T-helper 22 cell (primary cell): ENCODE data around the gene COMT.

Experiments
- DNase-seq: peaks from one replicate; pipeline ENCODE4 v3.0.0-alpha.2; 2020; ENCODE audit warnings: low read depth

The COMT gene

DNA sequence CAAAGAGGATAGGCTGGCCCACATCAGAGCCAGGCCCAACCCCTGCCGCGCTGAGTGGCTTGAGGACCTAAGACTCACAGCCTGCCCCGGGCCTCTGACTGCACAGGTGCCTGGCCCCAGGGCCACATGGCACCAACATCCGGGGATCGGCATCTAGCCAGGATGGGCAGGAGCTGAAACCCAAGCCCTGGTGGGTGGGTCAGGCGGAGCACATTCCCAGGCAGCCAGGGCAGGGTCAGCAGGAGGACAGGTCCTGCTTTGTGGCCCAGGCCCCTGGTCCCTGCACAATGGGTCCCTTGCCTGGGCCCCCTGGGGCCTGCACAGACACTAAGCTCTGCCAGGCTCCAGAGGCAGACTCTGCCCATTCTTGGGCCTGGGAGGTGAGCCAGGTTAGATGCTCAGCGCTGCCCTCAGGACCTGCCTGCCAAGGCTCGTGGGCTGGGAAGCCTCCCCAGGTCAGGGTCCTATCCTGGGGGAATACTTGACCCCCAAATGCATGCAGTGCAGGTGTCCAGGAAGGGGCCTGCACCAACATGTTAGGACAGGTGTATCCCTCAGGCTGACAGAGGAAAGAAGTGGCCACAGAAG is 41.5 kb downstream of the COMT start:
- DNase-seq, result no peak

DNA sequence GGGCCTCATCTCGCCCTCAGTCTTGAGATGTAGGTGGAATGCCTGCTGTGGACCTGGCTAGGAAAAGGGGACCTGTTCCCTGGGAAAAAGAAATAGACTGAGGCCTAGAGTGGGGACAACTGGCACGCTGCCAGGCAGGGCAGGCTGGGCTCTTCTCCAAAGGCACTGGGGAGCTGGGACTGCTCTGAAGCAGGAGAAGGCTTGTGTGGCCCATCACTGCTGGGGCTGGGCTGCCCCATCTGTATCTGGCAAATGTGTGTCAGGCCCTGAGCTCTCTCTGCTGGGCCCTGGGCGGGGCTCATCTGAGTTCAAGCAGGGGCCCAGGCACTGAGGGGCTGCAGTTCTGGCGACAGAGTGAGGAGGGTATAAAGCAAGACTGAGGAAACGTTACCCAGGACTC is 42.2 kb downstream of the COMT start:
- DNase-seq, result no peak

DNA sequence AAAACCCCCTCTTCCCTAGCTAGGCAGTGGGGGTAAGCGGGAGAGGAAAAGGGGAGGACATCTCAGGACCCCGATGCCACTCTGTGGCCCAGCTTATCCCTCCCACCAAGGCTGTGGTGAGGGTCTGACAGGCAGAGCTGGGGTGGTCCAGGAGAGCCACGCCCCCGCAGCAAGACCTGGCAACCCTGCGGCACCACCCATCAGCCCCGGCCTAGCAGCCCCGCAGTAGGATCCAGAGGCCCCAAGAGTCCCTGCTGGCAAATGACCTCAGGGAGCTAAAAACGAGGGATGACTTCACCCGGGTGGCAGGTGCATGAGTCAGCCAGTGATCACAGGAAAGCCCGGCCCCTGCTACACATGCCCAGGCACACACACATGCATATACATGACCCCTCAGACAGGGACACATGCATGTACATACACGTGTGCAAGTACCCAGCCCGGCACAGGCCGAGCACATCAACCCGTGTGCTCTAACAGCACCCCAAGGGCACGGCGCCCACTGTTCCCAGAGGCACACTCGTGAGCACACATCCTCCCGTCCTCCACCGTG is 42.7 kb downstream of the COMT start:
- DNase-seq, result no peak

DNA sequence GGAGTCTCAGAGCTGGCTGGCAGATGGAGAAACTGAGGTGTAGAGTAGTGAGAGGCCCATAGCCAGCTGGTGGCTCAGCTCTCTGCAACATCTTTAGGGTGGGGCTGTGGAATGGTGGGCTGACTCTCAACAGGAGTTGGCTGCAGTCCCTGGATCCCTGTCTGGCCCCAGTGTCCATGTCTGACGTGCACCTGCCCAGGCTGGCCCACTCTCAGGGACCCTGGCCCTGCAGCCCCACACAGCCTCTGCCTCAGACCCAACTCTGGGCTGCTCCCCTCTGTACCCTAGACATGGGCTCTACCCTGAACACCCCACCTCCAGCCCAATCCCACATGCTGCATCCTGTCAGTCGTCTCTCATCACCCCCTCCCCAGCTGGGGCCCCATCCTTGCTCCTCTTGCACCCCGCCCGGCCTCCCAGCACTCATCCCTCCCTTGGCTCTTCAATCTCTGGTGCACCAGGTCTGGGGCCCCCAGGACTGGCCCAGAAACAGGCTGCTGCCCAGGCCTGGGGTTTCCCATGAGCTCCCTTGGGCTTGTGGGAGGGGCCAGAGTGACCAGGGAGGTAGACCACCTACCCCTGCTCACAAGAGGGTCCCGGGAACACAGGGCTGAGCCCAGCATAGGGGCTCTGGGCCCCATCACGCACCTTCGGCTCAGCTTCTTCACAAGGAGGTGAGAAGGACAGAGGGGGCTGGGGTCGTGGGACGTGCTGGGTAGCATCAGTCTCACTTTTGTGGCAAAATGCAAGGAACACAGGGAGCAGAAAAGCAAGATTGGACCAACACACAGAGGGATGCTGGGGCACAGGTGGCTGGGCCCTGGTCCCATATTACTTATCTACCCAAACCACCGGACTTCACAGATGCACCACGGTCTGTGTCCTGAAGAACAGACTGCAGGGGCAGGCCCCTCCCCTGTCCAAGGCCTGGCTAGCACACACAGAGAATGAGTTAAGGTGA is 43.6 kb downstream of the COMT start:
- no peak for DNase-seq

DNA sequence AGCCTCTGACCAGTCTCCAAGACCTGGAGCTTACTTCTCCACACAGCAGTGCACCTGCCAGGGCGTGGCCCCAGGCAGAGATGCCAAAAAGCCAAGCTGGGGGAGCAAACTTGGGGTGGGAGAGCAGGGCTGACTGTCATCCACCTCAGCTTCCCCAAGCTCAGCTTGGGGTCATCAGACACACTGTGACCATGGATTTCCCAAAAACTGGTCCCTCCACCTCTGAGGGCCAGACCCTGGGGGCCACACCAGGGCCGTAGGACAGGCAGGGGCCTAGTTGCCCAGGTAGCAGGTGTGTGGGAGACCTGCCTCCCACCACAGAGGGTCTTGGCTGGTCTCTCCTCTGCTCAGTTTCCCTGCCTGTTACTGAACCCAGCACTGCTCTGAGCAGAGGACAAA is 44.4 kb downstream of the COMT start:
- DNase-seq, result no peak

- peak; percentile 25 for DNase-seq
These were observed 45.1 kb downstream of the COMT start for GRCh38 chr22:19986410-19987341.

GRCh38 chr22:19987394-19988306 is 46.1 kb downstream of the COMT start:
- DNase-seq, result no peak

DNA sequence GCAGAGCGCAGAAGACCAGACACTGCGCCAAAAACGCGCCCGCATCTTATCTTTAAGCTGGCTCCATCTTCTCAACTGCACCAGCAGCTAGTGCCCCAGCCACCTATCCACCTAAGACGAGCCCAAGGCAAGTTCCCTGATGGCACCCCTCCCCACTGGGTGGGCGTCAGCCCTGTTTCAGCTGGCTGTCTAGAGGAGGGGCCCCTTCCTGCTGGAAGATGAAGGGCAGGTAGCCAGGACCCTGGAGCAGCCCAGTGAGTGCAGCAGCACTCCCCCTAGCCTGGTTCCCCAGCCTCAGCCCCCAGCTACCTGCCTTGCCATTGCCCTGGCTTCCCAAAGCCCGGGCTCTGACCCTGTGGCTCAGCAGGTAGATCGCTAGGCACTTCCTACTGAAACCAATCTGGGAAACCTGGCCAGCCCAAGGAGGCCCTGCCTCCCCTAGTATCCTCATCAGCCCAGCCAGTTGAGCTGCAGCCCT is 46.8 kb downstream of the COMT start:
- DNase-seq, result no peak

DNA sequence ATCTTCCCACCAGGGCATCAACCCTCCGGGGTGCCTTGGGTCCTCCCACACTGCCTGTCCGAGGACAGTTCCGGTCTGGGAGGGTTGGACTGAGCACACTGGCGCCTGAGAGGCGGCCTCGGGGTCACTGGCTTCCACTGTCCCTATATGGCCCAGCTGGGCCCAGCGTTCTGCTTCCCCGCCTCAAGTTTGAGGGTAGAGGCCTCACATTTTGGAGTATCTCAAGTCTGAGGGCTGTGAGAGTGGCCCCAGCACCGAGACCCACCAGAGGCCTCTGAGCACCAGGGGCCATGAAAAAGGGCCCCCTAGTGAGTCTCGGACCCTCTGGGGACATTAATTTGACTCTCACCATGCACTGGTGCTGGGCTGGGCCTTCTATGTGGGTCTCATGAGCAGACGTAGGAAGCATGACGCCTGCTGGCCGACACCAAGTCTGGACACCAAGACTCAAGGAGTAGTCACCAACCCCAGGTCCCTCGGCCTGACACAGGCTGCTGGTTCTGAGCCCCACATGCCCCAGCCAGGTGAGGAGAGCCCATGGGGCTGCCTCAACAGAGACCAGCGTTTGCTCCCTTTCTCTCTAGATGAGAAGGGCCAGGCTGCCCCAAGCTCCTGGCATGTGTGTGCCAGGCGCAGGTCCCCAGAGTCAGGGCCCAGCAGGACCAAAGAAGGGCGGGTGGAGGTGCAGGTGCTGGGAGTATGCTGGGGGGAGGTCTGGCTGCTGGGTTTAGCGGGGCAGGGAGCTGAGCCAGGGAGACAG is 47.6 kb downstream of the COMT start:
- no peak for DNase-seq

DNA sequence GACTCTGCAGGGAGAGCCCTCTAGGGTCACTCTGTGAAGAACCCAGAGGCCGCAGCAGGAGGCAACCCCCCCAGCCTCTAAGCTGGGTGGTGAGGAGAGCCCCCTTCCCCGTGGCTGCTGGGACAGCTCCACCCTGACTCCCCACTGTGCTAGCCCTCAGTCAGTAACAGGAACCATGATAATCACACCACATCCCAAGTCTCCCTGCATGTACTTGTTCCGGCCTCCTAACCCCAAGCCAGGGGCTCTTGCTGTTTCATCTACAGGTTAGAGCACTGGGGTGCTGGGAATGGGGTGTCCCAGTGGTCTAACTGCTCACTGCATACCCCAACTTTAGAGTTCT is 48.1 kb downstream of the COMT start:
- DNase-seq, result no peak

DNA sequence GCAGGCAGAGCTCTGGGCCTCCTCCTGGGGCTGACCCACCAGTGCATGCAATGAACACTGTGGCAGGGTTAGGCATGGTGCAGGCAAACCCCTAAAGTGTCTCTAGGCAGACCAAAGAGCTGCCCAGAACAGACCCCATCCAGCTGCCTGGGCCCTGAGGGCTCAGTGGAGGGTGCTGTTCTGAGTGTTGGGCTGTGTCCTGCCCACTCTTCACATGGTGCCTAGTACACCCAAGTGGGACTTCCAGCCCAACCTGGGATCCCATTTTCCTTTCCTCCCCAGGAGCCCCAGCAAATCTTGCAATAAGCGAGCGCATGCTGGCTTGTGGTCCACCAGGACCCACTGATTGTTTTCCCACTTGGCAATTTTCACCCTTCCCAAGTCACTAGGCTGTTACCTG is 48.6 kb downstream of the COMT start:
- no peak for DNase-seq

DNA sequence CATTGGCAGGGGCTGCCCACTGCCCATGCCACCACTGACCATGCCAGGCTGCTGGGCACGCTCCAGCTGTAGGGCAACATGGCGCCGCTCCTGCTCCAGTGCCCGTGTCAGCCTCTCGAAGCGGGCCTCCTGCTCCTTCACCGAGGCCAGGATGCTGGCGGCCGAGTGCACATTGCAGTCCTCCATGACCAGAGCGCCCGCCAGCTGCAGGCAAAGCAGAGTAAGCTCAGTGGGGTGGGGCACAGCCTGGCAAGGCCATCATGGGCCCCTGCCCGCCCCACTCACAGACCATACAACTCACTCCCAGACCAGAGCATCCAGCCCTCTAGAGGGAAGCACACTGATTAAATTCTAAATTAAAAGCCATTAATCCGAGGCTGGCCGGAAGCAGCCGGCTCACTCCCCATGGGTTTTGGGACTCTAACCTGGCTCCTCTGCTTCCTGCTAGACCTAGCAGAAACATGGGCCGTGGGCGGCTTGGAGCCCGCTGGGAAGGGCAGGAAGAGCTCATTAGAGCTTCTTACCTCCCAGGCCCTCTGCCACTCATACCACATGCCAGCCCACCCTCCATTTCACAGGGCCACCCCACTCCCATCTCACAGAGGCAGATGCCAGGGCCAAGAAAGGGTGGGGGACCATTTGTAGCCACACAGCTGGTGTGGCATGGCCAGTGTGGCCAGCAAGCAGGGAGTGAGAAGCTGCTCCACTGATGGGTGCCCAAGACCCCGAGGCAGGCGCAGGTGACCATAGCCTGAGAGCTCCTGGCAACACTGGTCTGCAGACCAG is 49.2 kb downstream of the COMT start:
- DNase-seq, result no peak

GRCh38 chr22:19991395-19991644 is 49.7 kb downstream of the COMT start:
- DNase-seq, result no peak

GRCh38 chr22:19991645-19992451 is 50.3 kb downstream of the COMT start:
- DNase-seq, result no peak

GRCh38 chr22:19992481-19992911 is 50.9 kb downstream of the COMT start:
- no peak for DNase-seq

GRCh38 chr22:19992921-19993355 is 51.4 kb downstream of the COMT start:
- no peak for DNase-seq

DNA sequence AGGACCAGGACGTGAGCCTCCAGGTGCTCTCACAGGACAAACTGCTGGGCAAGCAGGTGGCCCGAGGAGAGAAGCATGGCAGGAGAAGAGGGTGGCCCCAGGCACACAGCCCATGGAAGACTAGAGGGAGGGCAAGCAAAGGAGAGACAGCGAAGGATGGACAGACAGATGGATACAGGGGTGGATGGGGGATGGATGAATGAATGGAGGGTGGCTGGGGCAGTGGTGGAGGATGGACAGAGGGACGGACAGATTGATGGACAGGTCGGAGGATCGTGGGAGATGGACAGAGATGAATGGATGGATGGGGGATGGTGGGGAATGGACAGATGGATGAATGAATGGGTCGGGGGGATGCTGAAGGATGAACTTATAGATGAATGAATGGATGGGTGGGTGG is 52.4 kb downstream of the COMT start:
- no peak for DNase-seq

DNA sequence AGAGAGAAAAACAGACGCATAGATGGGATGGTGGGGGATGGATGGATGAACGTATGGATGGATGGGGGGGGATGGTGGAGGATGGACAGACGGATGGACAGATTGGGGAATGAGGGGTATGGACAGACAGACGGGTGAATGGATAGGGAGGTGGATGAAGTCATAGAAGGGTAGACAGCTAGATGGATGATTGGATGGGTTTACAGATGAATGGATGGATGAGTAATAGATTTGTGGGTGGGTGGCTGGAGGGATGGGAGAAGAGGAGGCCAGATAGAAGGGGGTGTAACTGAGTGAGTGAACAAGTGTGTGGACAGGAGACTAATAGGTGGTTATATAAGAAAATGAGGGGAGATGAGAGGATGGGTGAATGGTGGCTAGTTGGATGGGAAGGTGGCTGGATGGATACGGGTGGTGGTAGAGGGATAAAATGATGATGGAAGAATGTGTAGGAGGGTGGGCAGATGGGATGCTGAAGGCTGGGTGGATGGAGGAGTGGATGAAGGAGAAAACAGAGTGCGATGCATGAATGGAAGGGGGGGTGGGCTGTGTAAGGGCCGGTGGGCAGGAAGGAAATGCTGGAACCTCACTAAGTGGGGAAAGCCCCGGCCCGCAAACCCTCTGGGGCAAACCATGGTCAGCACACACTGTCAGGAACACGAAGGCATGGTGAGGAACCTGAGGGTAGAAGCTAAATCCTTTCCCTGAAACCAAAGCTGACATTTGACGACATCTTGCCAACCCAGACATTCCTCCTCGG is 53.5 kb downstream of the COMT start:
- no peak for DNase-seq
